RCC 7860 (cell line): ENCODE measurements around the gene GSTA4.
A peak's percentile ranks its signal among the peaks of the same experiment; 100 is the strongest.
"Not testable (repeated sequence)": the region's sequence is repeated elsewhere in the genome, so short reads cannot be mapped to it uniquely, and the experiment has no call there.

Source experiments
- DNase-seq: peaks from one replicate; pipeline ENCODE4 v3.0.0-alpha.2; 2015; ENCODE audit warnings: low spot score
- FAIRE-seq: peaks from 2 replicates; lab custom pipeline; 2012; peaks lifted over from hg19 to GRCh38; lab: Jason Lieb, UNC

GSTA4 gene

DNA sequence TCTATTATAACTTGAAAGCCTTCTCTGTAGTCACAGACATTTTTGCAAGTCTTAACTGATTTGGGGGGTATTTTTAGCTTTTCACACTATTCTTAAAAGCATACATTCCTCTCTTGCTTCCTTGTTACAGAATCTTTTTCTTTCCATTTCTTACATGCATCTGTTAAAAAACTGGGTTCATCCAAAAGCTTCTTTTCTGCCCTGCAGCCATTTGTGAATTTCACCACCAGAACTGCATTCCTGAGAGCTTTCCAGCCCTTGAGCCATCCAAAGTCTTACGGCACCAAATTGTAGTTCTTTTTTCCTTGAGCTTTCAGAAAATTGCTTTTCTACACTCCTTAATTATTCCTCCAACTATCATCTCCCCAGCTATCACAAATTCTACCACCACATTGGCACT is 19.7 kb upstream of the GSTA4 start:
- no peak for FAIRE-seq
- DNase-seq = no peak

DNA sequence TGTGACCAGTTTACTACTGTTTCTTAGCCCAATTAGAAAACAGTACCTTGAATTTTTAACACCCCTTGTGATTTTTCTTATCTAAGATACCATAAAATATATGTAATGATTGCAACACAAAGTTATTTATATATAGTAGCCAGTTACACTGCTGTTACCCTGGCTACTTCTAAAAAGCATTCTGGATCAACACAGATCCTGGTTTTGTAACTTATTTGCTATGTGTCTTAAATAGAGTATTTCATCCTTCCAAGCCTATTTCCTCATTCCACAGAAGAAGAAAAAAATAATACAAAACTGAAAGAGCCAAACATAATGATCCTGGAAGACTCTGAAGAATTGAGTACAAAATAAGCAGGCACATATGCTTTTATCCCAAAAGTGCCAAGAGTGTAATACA is 19.0 kb upstream of the GSTA4 start:
- no peak for DNase-seq
- FAIRE-seq = no peak

DNA sequence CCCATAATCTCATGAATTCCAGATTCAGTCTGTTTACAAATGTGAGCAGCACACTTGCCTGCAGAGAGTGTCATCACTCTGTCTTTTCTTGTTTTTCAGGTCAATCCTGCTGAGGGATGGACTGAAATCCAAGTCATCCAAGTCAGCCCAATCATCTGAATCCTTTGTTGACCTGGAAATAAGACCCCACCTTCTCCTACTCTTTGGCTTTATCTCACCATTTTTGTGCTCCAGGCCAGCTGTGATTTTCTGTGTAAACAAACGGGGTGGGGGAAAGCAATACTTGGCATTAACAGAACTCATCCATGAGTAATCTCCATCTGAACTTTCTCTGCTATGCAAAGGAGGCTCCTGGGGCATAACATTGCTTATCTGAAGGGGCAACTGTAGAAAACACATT is 16.9 kb upstream of the GSTA4 start:
- DNase-seq (no peak), FAIRE-seq (no peak)

DNA sequence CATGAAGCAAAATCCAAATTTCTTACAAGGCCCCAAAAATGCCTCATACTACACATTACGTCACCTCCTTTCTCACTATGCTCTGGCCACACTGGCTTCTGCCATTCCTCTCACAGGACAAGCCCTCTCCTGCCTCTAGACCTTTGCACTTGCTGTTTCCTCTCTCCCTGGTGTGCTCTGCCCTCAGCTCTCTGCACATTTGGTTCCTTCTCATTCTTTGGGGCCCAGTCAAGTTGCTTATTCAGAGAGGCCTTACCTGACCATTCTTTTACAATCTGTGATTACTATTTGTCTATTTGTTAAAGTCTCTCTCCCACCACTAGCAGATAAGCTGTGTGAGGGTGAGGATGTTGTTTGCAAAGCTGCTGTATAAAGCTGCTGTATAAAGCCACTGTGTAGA is 15.4 kb upstream of the GSTA4 start:
- FAIRE-seq (no peak), DNase-seq (no peak)

DNA sequence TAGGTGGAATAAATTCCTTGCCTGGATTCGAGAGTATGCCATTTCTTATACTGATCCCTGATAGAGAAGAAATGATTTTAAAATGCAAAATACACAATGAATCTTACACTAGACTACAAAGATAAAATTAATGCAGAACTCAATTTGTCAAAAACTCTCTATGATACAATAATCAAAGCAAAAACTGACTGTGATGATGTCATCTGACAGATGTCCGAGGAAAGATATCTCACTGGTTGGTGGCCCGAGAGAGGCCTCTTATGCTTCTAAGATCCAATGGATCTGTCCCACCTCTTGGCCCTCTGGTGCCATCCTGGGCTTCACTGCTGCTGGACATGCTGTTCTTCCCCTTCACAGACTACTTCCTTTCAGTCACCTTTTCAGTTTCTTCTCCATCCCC is 14.4 kb upstream of the GSTA4 start:
- DNase-seq (no peak), FAIRE-seq (no peak)

DNA sequence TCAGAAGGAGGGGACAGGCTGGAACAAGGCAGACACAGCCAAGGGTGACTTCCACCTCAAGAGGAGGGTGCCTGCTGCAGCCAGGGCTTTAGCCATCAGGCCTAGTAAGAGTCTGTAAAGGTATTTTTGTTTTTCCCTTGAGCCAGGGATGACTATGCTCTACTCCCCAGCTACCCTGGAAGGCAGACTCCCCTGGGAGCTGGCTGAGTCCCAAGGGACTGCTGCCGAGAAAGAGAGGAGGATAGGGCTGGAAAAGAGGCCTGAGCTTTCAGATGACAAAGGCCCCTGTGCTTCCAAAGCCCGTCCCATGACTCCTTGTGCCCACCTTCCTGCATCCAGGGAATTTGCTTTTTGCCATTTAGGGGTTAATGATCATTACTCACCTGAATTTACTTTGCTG is 14.0 kb upstream of the GSTA4 start:
- DNase-seq (no peak), FAIRE-seq (no peak)

DNA sequence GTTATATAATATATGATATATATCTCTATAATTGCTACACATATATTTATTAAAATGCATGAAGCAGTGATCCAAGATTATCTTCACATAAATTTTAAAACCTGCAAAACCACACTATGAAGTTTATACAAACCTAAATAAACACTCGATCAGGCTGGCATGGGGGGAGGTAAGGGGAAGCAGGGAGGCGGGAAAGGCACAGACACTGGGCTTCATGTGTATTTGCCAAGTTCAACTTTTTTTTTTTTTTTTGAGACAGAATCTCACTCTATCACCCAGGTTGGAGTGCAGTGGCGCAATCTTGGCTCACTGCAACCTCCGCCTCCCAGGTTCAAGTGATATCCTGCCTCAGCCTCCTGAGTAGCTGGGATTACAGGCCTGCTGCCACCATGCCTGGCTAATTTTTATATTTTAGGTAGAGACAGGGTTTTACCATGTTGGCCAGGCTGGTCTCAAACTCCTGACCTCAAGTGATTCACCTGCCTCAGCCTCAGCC is 13.2 kb upstream of the GSTA4 start:
- FAIRE-seq, DNase-seq: not testable (repeated sequence)

DNA sequence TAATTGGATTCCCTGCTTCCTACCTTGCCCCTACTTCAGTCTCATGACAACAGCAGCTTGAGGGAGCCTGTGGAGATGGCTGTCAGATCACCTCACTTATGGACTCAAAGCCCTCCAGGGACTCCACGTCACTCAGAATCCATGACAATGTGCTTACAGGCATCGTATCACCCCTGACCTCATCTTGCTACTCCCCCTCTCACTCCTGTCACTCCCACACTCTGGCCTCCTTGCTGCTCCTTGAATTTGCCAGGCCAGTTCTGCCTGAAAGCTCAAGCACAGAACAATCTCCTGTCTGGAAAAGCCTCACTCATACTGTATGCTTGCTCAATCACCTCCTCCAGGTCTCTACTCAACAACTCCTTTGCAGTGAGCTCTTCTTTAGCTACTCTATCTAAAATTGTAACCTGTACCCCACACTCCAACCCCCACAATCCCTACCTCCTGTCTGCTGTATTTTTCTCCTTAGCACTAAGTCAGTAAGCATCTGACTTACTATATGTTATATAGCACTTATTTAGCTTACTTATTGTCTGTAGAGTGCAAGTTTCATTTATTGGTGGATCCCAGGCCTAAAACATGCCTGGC is 10.7 kb upstream of the GSTA4 start:
- no peak for FAIRE-seq
- no peak for DNase-seq

DNA sequence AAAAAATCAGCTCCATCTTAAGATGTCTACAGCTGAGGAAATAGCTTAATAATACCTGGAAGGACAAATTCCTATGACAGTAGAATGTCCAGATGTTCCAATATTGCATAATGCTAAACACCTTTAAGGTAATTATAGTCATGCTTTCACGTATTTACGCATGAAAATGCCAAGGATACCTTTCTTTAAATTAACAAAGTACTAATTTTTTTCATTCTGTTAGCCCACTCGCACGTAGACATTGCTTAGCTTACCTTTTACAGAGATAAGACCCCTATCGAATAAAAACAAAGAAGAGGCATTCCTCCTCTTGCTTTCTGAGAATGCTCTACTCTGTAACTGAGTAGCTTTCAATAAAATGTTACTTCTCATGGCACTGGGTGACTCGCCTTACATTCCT is 4.4 kb upstream of the GSTA4 start:
- DNase-seq = no peak
- no peak for FAIRE-seq

DNA sequence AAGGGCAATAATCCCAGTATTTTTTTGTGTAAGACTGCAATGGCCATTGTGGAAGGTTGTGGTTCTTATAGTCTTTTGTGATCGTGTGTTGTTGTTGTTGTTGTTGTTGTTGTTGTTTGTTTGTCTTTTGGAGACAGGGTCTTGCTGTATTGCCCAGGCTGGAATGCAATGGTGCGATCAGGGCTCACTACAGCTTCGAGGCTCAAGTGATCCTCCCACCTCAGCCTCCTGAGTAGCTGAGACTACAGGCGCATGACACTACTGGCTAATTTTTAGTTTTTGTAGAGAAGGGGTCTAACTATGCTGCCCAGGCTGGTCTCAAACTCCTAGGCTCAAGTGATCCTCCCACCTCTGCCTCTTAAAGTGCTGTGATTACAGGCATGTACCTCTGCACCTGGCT is 3.5 kb upstream of the GSTA4 start:
- FAIRE-seq (no peak), DNase-seq (no peak)

DNA sequence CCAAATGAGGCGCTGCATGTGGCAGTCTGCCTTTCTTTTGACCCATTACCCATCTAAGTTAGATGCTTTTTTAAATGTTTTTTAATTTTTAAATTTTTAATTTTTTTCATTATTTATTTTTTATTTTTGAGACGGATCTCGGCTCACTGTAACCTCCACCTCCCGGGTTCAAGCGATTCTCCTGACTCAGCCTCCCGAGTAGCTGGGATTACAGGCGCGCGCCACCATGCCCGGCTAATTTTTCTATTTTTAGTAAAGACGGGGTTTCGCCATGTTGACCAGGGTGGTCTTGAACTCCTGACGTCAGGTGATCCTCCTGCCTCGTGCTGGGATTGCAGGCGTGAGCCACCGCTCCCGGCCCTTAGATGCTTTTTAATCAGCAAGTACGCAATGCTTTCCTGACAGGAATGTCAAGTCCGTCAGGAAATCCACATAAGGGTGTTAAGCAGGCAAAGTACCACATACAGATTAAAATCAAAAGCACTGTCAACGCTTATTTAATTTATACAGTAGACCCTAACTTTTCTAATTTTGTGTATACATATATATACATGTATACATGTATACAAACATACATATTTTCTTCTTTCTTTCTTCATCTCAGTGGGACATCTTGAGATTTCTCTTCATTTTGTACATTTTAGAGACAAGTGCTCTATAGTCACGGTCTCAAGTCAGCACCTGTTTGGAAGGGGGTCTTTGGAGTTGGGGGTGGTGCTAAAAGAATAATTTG is 995 bp upstream of the GSTA4 start:
- no peak for FAIRE-seq
- peak; percentile 73 for DNase-seq

DNA sequence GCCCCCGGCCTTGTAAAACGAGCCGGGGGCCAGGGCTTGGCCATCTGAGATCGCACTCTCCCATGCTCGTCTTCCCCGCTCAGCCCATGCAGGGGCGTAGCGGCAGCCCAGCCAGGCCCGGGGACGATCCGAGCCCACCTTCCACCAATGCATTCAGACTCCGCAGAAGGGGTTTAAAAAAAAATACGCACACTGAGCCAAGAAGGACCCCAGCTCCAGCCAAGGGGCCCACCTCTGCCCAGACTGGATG is 320 bp downstream of the GSTA4 start:
- FAIRE-seq (no peak), DNase-seq (no peak)

DNA sequence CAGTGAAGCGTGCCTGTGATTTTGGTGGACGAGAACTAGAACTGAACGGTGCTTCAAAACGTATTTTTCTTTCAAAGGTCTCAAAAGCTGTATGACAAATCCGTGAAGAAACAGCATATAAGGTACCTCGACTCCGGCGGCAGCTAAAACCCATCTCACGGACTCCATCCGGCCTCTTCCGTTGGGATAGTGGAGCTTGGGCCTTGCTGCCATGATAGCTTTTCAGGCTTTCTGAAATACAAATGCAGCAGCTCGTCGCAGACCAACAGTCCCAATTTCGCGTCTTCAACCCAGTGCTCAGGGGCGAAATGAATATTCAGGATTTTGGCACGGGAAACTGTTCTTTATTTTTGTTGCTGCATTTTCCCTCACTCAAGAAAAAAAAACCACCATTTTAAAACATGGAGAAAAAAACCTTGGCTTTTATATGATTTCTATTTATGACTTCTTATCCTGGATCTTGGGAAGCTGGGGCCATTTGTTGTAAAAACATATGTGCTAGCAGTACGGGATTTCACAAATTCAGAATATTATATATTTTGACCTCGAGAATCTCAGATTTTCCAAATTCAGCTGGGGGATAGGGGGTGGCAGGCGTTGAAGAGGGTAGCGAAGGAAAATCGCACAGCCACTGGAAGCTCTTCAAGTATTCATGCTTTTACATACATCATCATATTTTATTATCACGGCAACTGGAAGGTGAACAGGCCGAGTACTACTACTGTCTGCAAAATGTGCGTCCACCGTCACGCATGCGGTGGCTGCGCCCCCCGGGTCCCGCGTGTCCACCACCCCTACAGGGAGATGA is 849 bp downstream of the GSTA4 start:
- FAIRE-seq (no peak), DNase-seq (no peak)

DNA sequence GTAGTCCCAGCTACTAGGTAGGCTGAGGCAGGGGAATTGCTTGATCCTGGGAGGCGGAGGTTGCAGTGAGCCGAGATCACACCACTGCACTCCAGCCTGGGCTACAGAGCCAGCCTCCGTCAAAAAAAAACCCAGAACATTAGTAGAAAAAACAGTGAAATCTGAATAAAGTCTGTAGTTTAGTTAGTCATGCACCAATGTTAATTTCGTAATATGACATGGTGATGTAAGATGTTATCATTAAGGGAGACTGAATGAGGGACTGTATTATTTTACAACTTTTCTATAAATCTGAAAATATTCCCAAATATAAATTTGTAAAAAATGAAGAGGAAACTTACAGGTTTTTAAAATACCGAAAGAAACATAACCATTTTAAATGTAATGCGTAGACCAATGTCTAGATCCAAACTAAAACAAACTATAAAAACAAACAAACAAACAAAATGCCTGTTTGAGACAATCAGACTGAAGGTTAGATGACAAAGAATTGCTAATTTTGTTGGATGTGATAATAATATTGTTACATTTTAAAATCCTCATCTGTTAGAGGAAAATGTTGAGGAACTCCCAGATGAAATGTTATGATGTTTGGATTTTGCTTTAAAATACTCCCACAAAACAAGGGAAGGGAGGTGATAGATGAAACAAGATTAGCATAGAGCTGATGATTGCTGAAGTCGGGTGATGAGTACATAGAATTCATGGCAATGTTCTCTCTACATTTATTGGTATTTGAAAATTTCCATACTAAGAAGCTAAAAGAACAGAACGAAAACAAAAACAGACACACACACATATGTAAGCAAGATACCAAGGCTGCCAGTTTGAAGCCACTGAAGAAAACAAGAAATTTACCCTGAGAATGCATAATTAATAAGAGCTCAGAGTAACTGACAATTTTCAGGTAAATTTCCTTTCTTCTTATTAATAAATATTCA is 1.8 kb downstream of the GSTA4 start:
- DNase-seq = no peak
- no peak for FAIRE-seq

DNA sequence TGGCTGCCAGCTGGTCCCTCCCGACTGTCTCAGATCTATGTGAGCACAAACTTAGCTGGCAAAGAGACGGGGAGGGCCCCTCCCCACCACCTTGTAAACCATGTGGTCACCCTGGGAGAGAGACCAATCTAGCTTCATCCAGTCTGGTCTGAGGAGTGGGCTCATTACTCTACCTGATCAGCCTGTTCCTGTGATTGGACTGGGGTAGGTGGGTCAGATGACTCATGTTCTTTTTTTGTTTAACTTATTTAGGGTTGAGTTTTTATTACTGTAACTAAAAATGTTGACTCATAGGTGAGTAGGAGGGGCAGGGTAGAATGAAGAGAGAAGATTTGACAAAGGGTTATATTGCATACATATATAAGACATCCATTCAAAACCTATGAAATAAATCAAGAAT is 4.7 kb downstream of the GSTA4 start:
- FAIRE-seq = no peak
- no peak for DNase-seq

DNA sequence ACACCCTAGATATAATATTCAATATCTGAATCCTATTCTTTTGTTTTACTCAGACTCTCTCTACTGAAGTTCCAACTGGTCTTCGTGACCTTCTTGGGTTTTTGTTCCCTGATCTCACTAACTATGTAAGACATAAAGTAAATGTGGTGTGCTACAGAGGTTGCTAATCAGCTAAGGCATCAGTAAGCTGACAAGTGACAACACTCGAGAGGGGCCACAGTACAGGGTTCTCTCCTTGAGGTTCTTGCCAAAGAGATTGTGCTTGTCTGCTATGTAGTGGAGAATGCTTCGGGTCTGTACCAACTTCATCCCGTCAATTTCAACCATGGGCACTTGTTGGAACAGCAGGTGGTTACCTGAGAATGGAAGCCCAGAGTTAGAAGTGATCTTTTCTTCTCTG is 9.9 kb downstream of the GSTA4 start:
- DNase-seq (no peak), FAIRE-seq (no peak)

DNA sequence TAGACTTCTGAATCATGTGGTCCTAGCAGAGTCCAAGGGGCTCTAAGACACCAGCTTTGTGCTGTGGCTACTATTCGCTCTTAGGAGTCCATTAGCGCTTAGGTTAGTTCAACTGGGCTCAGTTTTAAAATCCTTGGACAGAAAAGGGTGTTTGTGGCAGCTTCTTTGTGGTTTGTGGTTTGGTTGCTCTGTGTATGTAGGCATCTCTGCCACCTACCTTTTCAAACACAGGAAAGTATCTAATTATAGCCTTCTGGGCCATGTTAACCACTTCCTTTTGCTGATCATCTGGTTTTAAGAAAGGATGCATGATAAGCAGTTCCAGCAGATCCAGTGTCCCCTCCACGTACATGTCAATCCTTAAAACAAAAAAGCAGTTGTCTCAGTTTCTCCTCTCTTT is 10.8 kb downstream of the GSTA4 start:
- peak; percentile 75 for FAIRE-seq

DNA sequence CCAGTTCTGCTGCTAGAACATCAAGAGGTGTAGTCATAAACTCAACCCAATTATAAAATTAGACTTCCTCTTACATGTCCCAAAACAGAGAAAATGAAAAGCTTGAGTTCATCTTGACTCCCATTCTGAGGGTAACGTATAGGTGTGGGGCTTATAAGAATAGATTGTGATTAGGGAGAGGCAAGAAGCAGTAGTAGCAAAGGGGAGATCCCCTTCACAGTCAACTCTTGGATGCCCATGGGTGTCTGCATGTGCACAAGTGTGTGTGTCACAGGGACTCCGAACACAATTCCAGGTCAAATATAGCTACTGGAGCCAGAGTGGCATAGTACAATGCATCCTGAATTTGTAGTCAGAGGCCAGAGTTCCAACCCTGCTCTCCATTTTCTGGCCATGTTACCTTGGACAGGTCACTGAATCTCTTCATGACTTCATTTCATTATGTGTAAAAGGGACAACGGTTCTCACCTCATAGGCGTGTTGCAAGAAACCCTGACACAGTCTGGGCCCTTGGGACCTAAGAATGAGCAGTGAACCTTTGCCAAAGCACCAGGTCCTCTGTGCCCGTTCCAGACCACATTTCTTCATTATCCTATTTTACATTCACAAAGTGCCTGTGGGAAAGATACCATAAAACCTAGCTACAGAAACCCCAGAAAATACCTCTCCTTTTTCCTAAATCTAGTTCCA is 11.8 kb downstream of the GSTA4 start:
- FAIRE-seq (no peak), DNase-seq (no peak)

More for the DNA sequence above, 10.8 kb downstream of the GSTA4 start:
- peak; percentile 54 for DNase-seq

DNA sequence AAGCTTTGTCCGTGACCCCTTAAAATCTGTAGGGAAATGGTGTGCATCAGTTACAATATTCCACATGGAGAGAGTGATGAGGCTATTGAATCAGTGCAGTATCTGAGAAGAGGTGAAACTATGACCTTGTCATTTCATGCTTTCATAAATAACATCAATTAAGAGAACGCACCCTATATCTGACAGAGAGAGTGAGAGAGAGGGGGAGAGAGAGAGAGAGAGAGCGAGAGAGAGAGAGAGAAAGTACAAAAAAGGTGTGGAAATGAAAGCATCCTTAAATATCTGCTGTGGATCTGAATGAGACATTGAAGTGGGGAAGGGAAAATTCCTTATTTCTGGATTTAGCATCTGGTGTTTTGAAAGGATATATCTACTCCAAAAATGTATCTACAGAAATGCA is 12.4 kb downstream of the GSTA4 start:
- DNase-seq (no peak), FAIRE-seq (no peak)

DNA sequence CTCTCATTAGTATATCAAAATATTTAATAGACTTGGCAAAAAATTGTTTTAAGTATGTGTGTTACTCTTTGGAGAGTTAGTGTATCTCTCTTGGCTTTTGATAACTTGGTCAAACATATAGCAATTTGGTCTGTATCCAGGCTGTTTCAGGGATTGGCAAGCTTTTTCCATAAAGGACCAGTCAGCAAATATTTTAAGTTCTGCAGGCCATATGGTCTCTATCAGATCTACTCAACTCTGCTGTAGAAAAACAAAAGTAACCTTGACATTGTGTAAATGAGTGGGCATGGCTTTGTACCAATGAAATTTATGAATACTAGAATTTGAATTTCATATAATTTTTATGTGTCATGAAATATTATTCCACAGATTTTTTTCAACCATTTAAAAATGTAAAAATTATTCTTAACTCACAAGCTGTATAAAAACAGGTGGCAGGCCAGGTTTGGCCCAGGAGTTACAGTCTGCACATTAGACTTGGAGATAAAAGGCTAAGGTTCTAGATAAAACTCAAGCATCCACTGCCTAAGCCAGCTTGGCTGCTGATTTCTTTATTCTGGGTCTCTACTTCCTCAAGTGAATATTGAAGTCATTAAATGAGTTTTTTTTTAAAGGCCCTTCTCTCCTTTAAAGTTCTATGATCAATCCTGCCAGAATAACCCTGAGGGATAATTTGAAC is 13.7 kb downstream of the GSTA4 start:
- no peak for FAIRE-seq
- DNase-seq = no peak
